HUDEP-2 (cell line): ENCODE measurements around the gene TRIM51.
"Not testable (repeated sequence)": the region's sequence is repeated elsewhere in the genome, so short reads cannot be mapped to it uniquely, and the experiment has no call there.

ENCODE experiments used
- DNase-seq, 76 experiments: peaks; one replicate each; lab custom pipeline; 2025; ENCODE audit not compliant: unreplicated experiment in 76 of 76; lab: John Stamatoyannopoulos, UW

TRIM51 gene, protein sequence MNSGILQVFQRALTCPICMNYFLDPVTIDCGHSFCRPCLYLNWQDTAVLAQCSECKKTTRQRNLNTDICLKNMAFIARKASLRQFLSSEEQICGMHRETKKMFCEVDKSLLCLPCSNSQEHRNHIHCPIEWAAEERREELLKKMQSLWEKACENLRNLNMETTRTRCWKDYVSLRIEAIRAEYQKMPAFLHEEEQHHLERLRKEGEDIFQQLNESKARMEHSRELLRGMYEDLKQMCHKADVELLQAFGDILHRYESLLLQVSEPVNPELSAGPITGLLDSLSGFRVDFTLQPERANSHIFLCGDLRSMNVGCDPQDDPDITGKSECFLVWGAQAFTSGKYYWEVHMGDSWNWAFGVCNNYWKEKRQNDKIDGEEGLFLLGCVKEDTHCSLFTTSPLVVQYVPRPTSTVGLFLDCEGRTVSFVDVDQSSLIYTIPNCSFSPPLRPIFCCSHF

DNA sequence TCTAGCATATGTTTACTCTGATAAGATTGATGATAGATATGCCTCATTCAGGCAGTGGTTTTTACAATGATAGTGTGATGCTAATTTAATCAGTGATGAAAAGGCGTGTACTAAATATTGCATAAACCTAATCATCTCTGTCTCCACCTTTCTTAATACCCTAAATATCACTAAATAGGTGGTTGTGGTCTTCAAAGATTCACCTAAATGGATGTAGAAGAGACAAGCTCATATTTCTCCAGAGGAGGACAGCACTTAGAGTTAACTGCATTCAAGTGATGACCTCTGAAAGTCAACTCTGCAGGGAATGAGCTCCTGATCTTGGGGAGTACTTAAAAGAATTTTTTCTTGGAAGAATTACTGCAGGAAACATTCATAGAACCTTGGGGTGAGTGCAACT is at the start of gene TRIM51:
Gene TRIM51, plus strand, starts transcription at position 301 of the 400 bp plus-strand sequence. CDS start 2,132 bp downstream, outside the sequence.
- DNase-seq: not testable (repeated sequence)

DNA sequence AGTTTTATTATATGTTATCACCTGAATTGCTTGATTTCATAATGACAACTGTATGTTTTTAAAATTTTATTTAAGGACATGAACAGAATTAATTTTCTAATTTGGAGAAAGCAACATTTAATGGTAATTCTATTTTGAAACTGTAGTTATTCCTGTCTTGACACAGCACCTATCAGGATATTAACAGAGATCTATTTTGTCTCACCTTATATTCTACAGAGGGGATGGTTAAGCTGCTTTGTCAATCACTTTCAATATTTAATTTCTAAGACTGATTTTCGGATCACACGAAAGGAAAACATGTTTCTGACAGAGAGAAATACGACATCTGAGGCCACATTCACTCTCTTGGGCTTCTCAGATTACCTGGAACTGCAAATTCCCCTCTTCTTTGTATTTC is 44.6 kb upstream of the TRIM51 start, which contains the start of gene OR5D16:
Gene OR5D16, plus strand, starts transcription at position 301 of the 400 bp plus-strand sequence. Its CDS starts 0 bp downstream, at position 301.
- no peak for DNase-seq

DNA sequence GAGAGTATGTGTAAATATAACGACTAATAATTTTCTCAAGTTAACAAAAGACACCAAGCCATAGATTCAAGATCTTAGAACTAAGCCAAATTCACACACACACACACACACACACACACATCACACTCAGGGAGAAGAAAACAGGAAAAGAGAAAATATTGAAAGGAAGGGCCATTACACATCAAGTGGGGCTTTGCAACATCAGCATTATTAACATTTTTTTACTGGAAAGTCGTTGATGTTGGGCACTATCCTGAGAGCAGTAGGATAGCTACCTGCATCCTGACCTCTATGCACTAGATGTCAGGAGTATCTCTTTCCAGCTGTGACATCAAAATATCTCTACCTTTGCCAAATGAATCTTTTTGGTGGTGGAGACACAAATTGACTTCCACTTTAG is 35.6 kb upstream of the TRIM51 start:
- DNase-seq: no peak

DNA sequence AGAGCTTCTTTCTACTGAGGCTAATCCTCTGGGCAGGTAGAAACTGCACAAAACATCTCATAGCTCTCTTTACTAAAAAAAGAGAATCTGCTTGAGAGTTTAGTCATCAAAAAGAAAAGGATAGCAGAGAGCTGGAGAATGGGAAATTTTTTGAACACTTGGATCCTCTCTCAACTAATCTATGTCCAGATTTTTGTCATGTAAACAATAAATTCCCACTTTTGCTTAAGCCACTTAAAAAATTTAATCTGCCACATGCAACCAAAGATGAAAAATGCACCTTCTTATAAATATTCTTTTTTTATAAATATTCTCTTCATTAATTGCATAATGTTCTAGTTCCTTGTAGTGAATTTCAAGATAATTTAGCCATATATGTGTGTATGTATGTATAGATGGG is 34.1 kb upstream of the TRIM51 start:
- DNase-seq: no peak

DNA sequence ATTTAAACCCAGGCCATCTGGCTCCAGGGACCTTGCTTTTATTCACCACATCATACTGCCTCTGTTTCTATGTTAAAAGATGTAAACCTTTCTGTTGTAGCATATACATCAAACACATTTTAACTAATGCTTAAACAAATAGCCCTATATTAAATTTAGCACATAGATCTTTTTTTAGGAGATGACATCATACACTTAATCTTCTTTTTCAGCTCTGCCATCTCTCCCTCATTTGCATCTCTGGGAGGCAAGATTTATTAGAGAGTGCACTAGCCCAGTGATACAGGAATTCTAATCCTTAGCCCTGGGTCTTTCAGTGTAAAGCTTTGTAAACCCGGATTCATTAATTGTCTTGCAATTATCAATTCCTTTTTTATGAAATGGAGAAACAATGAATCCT is 31.0 kb upstream of the TRIM51 start:
- no peak for DNase-seq

DNA sequence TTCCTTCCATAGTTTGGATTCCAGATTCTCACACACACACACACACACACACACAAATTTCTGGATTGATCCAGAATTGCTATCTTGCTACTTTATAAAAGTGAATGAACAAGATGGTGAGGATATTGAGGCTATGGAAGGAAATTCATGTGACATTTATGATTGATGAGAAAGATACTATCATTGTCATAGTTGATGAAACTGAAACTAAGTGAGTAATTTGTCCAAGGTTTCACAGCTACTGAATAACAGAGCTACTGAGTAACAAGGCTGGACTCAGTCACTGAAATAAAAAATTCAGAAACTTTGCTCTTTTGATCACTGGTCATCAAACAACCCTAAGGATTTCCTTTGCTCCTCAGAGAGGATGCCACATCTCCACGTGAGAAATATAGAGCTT is 28.4 kb upstream of the TRIM51 start:
- no peak for DNase-seq

DNA sequence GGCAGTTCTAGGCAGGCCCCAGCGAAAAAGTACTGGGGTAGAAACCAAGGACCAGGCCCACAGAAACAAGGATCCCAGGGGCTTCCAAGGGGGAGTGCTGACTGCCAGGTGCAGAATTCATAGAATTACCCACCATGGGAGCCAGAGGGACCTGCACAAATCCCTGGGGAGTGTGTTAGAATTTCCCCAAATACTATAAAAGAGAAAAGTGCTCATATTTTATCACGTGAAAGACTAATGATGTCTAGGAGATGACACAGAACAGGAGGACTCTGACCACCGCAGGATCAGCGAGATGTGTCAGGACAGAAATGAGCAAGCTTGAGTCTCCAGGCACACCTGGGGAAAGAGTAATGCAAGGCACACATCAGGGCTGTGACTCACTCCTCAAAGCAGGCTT is 15.7 kb upstream of the TRIM51 start:
- not testable (repeated sequence) for DNase-seq

DNA sequence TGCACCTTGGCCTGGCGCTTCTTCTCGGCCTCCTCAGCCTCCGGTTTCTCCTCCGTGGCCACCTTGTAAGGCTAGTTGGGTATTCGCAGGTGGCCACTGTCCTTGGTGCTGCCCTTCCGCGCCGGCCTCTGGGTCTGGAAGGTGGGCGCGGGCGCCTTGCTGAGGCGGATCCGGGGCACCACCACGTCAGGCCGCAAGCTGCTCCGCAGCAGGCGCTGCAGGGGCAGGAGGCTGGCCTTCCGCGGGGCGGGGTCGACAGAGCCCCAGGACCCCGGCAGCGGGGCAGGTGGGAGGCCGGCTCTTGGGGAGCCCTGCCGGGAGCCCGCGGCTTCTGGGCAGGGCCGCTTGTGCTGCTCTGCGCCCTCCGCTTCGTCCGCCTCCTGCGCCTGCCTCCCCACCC is 10.4 kb upstream of the TRIM51 start:
- DNase-seq: not testable (repeated sequence)

DNA sequence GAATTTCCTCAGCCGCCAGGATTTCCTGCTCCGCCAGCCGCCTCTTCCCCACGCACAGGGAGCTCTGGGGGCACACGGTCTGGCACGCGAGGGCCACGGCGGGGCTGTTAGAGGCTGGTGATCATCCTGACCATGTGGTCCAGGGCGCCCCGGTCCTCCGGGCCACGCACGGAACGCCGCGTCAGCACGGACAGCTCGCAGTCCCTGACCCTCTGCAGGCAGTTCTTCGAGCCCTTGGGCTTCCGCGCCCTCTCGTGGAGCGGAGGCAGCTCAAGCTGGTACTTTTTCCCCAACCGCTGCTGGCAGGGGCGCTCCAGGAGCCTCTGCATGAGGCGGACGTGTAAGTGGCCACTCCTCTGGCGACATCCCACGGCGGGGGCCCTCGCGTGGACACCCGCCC is 10.0 kb upstream of the TRIM51 start:
- DNase-seq: not testable (repeated sequence)

DNA sequence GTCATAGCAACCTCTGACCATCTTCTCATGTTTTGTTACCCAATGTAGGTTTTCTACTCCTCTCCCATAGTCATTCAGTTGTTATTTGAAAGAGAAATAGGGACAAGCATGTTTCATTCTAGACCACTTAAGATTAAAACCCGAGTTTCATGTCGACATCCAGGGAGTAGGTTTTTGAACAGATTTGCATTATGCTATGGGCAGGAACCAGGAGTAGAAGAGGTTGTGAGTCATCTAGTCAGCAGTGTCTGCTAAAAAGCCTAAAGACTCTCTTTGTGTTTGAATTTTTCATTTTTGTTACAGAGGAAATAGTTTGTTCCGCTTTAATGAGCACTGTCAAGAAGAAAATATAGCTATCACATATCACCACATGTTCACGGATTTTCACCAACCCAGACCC is 1.9 kb downstream of the TRIM51 start:
- DNase-seq: not testable (repeated sequence)

DNA sequence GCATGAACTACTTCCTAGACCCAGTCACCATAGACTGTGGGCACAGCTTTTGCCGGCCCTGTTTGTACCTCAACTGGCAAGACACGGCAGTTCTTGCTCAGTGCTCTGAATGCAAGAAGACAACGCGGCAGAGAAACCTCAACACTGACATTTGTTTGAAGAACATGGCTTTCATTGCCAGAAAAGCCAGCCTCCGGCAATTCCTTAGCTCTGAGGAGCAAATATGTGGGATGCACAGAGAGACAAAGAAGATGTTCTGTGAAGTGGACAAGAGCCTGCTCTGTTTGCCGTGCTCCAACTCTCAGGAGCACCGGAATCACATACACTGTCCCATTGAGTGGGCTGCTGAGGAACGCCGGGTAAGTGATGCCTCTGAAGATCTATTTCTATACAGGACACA is 2.4 kb downstream of the TRIM51 start:
- not testable (repeated sequence) for DNase-seq

DNA sequence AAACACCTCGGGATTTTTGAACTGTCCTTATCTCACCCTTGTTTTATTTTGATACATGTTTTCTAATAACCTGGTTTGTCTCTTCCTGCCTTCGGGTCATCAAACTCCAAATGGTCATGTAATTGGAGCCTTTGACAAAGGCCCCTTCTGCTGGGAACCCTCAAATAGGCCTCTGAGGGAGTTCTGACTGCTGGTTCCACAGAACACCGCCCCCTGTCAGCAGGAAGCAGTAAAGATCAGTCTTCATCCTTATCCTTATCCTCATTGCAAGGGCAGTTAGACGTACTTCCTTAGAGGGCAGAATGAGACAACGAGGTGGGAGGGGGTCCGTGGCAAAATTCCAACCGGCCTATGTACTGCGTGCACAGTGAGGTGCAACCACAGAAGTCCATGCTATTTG is 12.1 kb downstream of the TRIM51 start:
- DNase-seq: no peak

DNA sequence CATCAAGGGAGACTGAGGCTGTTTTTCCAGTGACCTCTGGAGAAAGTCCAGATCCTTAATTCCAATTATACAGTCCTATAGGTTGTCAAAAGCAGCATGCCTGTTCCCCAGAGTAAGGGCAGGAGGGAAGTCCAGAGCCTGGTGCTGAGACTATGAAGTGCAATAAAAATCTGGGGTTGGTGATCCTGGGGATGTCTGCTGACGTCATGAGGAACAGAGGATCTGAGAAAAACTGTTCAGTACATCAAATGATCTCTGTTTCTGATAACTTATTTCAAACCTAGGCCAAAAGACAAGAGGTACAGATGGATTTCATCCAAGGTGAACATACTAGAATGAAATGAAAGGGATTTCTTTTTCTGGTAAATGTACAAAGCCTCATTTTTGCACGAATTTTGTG is 19.2 kb downstream of the TRIM51 start:
- no peak for DNase-seq

DNA sequence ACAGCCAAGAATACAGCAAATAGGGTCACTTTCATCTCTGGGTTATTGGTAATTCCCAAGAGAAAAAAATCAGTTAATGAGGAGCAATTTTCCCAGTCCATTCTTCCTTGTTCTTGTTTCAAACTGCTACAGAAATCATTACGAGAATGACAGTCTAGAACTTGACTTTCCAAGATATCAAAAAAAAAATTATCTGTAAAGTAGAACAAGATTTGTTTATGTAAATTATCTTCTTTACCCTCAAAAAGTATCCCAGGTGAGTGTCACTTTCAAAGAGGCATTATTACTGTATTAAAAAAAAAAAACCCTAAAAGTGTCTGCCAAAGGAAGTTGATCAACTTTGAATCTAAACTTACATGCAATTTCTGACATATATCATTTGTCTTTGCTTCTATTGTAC is 31.4 kb downstream of the TRIM51 start, which contains the start of gene OR5W2:
Gene OR5W2, minus strand, starts transcription at position 101 of the 400 bp plus-strand sequence. Its CDS starts 0 bp downstream, at position 101.
- no peak for DNase-seq

DNA sequence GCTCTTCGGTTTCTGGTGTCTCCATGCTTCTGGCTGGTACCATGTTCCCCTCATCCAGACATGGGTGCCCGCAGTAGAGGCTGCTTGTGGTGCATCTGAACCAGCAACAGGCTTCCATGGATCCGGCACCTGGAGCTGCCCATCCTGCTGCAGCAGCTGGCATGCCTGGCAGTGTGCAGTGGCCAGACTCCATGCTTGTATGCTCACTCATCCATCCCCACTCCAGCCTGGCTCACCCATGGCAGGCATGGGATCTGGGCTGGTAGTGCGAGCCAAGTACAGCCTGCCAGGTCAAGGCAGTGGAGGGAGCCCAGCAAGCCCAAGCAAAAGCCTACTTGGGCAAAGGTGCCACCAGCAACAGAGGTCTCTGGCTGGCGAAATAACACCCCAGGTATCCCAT is 37.4 kb downstream of the TRIM51 start:
- no peak for DNase-seq

DNA sequence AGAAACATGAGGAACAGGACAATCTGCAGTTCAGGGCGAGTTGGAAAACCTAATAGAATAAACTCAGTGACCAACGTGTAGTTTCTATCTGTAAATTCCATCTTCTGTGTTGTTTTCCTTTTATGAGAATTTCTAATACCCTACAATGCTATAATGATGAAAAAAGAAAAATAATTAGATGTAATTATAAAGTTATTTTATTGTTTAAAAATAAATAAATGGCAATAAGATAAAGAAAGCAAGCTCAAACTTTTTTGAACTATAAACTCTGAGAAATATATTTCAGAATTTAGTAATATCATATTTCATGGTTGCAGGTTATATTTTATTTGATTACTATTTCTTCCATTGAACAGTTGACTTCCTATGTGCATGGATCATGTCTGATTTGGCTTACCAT is 53.2 kb downstream of the TRIM51 start, which contains the start of gene OR5I1:
Gene OR5I1, minus strand, starts transcription at position 101 of the 400 bp plus-strand sequence. Its CDS starts 0 bp downstream, at position 101.
- no peak for DNase-seq
